GM23338 (cell line): ENCODE measurements around the gene DRC7. TPM values are rescaled to one million over a fixed set of nuclear protein-coding genes. Genes with fewer than 3 reads are reported as not detected.

Source experiments
- ATAC-seq: fragments of 200-7000 bp; cut with Tn5 transposase; 3 replicates; pipeline ENCODE4 v1.9.1; 2020
- DNase-seq: peaks from one replicate; pipeline ENCODE4 v3.0.0-alpha.2; 2015; ENCODE audit warnings: low spot score
- H2AFZ ChIP-seq: fragments of 200-600 bp; sonication (generic); 2 replicates; pipeline ENCODE4 v1.8.0; 2016; ENCODE audit warnings: antibody characterized with exemption, mild to moderate bottlenecking, moderate library complexity
- H3F3A ChIP-seq: fragments of 200-600 bp; sonication (generic); replicated peaks from 2 replicates; pipeline ENCODE4 v1.8.0; 2017; ENCODE audit warnings: antibody characterized with exemption, mixed run types, low read depth
- H3K27ac ChIP-seq: fragments of 200-600 bp; sonication (generic); 2 replicates; pipeline ENCODE4 v1.6.1; 2016; ENCODE audit warnings: low read depth
- H3K27me3 ChIP-seq: fragments of 200-600 bp; sonication (generic); 2 replicates; pipeline ENCODE4 v1.8.0; 2016; ENCODE audit warnings: mild to moderate bottlenecking, mixed run types, moderate library complexity; ENCODE audit not compliant: insufficient read depth
- H3K36me3 ChIP-seq: fragments of 200-600 bp; sonication (generic); 2 replicates; pipeline ENCODE4 v1.8.0; 2016; ENCODE audit warnings: mild to moderate bottlenecking; ENCODE audit not compliant: insufficient read depth
- H3K4me1 ChIP-seq: fragments of 200-600 bp; sonication (generic); 2 replicates; pipeline ENCODE4 v1.8.0; 2016; ENCODE audit warnings: mild to moderate bottlenecking, moderate library complexity; ENCODE audit not compliant: insufficient read depth
- H3K4me2 ChIP-seq: fragments of 200-600 bp; sonication (generic); 2 replicates; pipeline ENCODE4 v1.7.1; 2017; ENCODE audit warnings: mixed run types
- H3K4me3 ChIP-seq: fragments of 200-600 bp; sonication (generic); 2 replicates; pipeline ENCODE4 v1.6.1; 2016; ENCODE audit warnings: mixed run types
- H3K79me2 ChIP-seq: fragments of 200-600 bp; sonication (generic); replicated peaks from 2 replicates; pipeline ENCODE4 v1.8.0; 2017; ENCODE audit warnings: mild to moderate bottlenecking; ENCODE audit not compliant: insufficient read depth
- H3K9me2 ChIP-seq: fragments of 200-600 bp; sonication (generic); 2 replicates; pipeline ENCODE4 v1.8.0; 2017; ENCODE audit not compliant: insufficient read depth
- H4K20me1 ChIP-seq: fragments of 200-600 bp; sonication (generic); replicated peaks from 2 replicates; pipeline ENCODE4 v1.8.0; 2017; ENCODE audit warnings: mild to moderate bottlenecking; ENCODE audit not compliant: insufficient read depth
- H3K27ac Mint-ChIP-seq: 2 replicates; pipeline ENCODE4 v1.8.0; 2020; ENCODE audit warnings: inconsistent platforms, mild to moderate bottlenecking, moderate library complexity, mixed read lengths
- H3K27me3 Mint-ChIP-seq: 3 replicates; pipeline ENCODE4 v1.8.0; 2022; ENCODE audit warnings: low read depth, mild to moderate bottlenecking, moderate library complexity, mixed read lengths, inconsistent platforms; ENCODE audit not compliant: insufficient read depth, poor library complexity
- H3K36me3 Mint-ChIP-seq: 3 replicates; pipeline ENCODE4 v1.8.0; 2021; ENCODE audit warnings: low read depth, mild to moderate bottlenecking, inconsistent platforms, moderate library complexity, mixed read lengths
- H3K4me1 Mint-ChIP-seq: 3 replicates; pipeline ENCODE4 v1.8.0; 2020; ENCODE audit warnings: mild to moderate bottlenecking, inconsistent platforms, mixed read lengths
- H3K4me3 Mint-ChIP-seq: 3 replicates; pipeline ENCODE4 v1.8.0; 2021; ENCODE audit warnings: moderate library complexity, mild to moderate bottlenecking, inconsistent platforms, mixed read lengths
- H3K9me3 Mint-ChIP-seq: 3 replicates; pipeline ENCODE4 v1.8.0; 2020; ENCODE audit warnings: moderate library complexity, mild to moderate bottlenecking, inconsistent platforms, mixed read lengths
- CREB1 ChIP-seq: fragments of 250-450 bp; sonication (Bioruptor Pico); IDR thresholded peaks from 2 replicates; pipeline ENCODE4 v1.5.0; 2020; ENCODE audit warnings: low read depth, mild to moderate bottlenecking, moderate library complexity
- CTCF ChIP-seq, 2 experiments: fragments of 200-600 bp in 1 of 2; sonication (generic) in 1 of 2; conservative IDR thresholded peaks; 2 replicates each; pipeline versions ENCODE4 v1.5.1 to v1.6.1; 2016 to 2017; ENCODE audit warnings: antibody characterized with exemption in 2 of 2, low read depth in 2 of 2, mild to moderate bottlenecking in 2 of 2, moderate library complexity in 1 of 2
- ETS1 ChIP-seq: IDR thresholded peaks from 2 replicates; pipeline ENCODE4 v1.6.1; 2016; ENCODE audit warnings: antibody characterized with exemption
- EZH2 ChIP-seq: fragments of 200-600 bp; sonication (generic); IDR thresholded peaks from one replicate; pipeline ENCODE4 v1.8.0; 2017; ENCODE audit warnings: antibody characterized with exemption, mild to moderate bottlenecking, low read depth; ENCODE audit not compliant: unreplicated experiment
- JUNB ChIP-seq: IDR thresholded peaks from one replicate; pipeline ENCODE4 v1.6.1; 2016; ENCODE audit warnings: antibody characterized with exemption; ENCODE audit not compliant: unreplicated experiment
- ZNF462 ChIP-seq: fragments of 250-450 bp; sonication (Bioruptor Pico); IDR thresholded peaks from 2 replicates; pipeline ENCODE4 v1.5.0; 2020; ENCODE audit warnings: mild to moderate bottlenecking, moderate library complexity
- polyA plus RNA-seq: library from polyadenylated mRNA; unstranded; fragments of >200 nt; fragmentation: Nextera tagmentation; extraction: Ambion mirVana; gene quantifications from 2 replicates; pipeline ENCODE4 v1.2.1, GENCODE V29; 2016
- total RNA-seq: library from RNA; depleted of rRNA; stranded (reverse); fragments of >200 nt; shearing (Covaris generic); gene quantifications from 2 replicates; pipeline ENCODE4 v1.2.3, GENCODE V29; 2014

The DRC7 gene
- total and polyA plus RNA-seq, 2 experiments from 2014 or later, result not detected

DNA sequence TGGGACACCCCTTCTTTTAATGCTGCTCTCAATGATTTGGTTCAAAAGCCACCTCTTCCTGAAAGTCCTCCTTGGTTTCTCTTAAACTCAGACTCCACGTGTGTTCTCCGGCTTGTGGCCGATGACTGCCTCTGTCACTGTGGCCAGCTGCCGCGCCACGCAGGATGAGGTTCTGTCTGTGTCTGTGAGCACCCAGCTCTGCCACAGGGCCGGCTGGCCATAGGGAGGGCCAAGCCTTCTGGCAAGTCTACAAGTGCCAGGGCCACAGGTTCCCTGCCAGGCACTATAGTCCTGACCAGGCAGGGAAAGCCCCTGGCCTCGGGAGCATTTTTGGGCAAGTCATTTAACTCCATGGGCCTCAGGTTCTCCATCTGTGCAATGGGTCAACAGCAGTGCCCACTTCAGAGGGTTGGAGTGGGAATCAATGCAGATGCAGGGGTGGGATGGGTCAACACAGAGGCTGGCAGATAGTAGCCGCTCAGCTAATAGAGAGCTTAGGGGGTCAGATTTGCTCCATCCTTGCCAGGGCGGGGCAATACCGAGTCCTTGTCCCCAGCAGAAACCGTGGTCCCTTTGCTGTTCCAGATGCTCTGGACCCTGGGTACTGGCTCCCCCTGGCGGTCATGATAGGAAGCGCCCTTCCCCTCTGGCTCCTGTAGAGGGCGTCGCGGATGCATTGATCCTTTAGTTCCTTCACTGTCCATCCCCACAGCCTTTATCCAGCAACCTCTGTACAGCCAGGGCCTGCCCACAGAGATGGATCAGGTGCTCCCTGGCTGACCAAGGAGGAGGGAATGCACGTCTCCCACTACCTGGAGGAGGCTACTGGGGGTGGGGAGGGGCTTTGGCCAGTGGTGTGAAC, 45.8 kb upstream of the DRC7 start:
- H3K36me3 Mint-ChIP-seq, result no peaks in the 10 kb centered on the region
- H2AFZ ChIP-seq, result peak overlapping the region; percentile 75; the same call in 1 of the 2 replicates
- no peak for TF ChIP-seq JUNB
- TF ChIP-seq CTCF (conservative IDR thresholded peaks at IDR 0.05; ENCODE audit: low read depth in 2 of 2), result peak; percentile 100
- TF ChIP-seq CREB1 (CRISPR knock-in tag), result 0 out of 2 replicates have a peak, but pooled peaks have one; percentile 19
- TF ChIP-seq ETS1, result 0 out of 2 replicates have a peak, but pooled peaks have one; percentile 11
- no peaks in the 10 kb centered on the region for H3K36me3 ChIP-seq
- ATAC-seq (peak; percentile 89), DNase-seq (peak; percentile 89)
- no peaks in the 10 kb centered on the region for H3K9me3 Mint-ChIP-seq
- H4K20me1 ChIP-seq, result no peaks in the 10 kb centered on the region
- no peaks in the 10 kb centered on the region for H3K9me2 ChIP-seq
- H3K4me1 Mint-ChIP-seq, result no peaks in the 10 kb centered on the region
- no peak overlapping the region for H3K4me3 Mint-ChIP-seq
- H3F3A ChIP-seq, result no peaks in the 10 kb centered on the region
- no peak overlapping the region for H3K4me3 ChIP-seq
- H3K27ac Mint-ChIP-seq, result no peak overlapping the region
- no peak overlapping the region for H3K4me2 ChIP-seq
- no peaks in the 10 kb centered on the region for H3K27me3 ChIP-seq
- no peak overlapping the region for H3K27ac ChIP-seq
- no peaks in the 10 kb centered on the region for H3K79me2 ChIP-seq
- peaks cover 16% of the 10 kb centered on the region for H3K27me3 Mint-ChIP-seq
- no peaks in the 10 kb centered on the region for H3K4me1 ChIP-seq

DNA sequence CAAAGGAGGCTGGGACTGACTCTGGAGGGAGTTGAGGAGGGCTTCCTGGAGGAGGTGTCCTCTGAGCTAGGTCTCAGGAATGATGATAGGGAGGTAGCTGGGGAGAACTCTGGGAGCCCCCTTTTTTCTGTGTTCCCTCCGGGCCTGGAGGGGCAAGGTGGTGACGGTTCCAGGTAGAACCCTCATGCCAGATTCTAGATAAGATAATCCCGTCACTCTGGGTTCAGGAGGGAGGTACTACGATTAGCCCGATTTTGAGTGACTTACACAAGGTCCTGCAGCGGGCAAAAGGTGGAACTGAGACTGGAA, 45.2 kb upstream of the DRC7 start:
- H3K27ac Mint-ChIP-seq, result no peak overlapping the region
- no peaks in the 10 kb centered on the region for H3K27me3 ChIP-seq
- no peak overlapping the region for H3K27ac ChIP-seq
- no peaks in the 10 kb centered on the region for H3K4me1 ChIP-seq
- no peaks in the 10 kb centered on the region for H3K36me3 Mint-ChIP-seq
- no peaks in the 10 kb centered on the region for H3K79me2 ChIP-seq
- H3K4me2 ChIP-seq, result no peak overlapping the region
- no peaks in the 10 kb centered on the region for H4K20me1 ChIP-seq
- H3K4me1 Mint-ChIP-seq, result no peaks in the 10 kb centered on the region
- peak overlapping the region; percentile 75; the same call in 1 of the 2 replicates for H2AFZ ChIP-seq
- H3K36me3 ChIP-seq, result no peaks in the 10 kb centered on the region
- no peak overlapping the region for H3K4me3 ChIP-seq
- no peak for ATAC-seq
- no peaks in the 10 kb centered on the region for H3K9me3 Mint-ChIP-seq
- DNase-seq, result no peak
- H3K27me3 Mint-ChIP-seq, result peaks cover 16% of the 10 kb centered on the region
- no peaks in the 10 kb centered on the region for H3K9me2 ChIP-seq
- no peak overlapping the region for H3K4me3 Mint-ChIP-seq
- no peaks in the 10 kb centered on the region for H3F3A ChIP-seq
- TF ChIP-seq JUNB, result no peak
- TF ChIP-seq ETS1, result no peak
- no peak for TF ChIP-seq EZH2
- TF ChIP-seq ZNF462 (CRISPR knock-in tag), result no peak
